Midbrain (tissue), 1 donor: ENCODE data around the gene MXD4.
"Not testable (repeated sequence)": the region's sequence is repeated elsewhere in the genome, so short reads cannot be mapped to it uniquely, and the experiment has no call there.

ENCODE experiments used
- DNase-seq: peaks from one replicate; lab custom pipeline; 2025; lab: John Stamatoyannopoulos, UW

MXD4 gene

DNA sequence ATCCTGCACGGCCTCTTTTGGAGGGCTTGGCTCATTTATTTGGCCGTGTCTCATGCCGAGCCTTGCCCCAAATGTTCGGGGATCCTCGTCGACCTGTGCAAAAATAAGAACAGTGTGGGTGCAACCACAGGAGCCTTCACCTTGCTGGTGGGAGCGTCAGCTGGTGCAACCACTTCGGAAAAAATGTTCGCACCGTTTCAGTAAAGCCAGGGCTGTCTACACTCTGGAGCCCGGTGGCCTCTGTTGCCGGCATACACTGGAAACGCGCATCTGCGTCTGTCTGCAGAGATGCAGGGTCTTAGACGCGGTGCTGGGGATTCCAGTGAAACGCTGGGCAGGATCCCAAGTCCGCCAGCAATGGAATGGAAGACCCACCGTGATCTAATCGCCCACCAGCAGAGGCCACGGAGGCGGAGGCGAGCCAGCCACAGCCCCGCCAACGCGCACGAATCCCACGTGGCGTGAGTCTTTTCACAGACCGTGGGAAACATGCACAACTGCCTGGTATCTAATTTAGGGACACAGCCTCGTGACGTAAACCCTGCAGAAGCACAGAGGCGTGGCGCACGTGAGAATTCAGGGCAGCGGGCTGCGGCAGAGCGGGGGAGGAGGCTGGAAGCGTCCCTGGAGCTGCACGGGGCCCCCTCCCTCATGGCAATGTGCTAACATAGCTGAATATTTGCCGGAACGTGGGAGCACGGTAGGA lies 13.8 kb upstream of the MXD4 start:
- DNase-seq, result no peak

DNA sequence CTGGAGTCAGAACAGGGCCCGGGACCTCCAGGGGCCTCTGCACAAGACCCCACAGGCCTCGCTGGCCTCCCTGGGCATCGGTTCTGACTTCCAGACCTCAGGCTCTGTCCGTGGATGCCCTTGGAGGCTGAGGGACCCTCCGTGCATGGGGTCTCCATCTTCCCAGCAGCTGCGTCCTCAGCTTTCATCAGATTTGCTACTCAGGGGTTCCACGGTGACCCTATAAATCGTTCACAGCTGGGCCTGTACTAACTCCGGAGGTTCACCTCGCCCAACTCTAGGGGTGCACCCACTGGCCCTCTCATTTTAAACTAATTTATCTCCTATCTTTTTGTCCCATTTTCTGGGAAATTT lies 13.1 kb upstream of the MXD4 start:
- DNase-seq, result not testable (repeated sequence)

DNA sequence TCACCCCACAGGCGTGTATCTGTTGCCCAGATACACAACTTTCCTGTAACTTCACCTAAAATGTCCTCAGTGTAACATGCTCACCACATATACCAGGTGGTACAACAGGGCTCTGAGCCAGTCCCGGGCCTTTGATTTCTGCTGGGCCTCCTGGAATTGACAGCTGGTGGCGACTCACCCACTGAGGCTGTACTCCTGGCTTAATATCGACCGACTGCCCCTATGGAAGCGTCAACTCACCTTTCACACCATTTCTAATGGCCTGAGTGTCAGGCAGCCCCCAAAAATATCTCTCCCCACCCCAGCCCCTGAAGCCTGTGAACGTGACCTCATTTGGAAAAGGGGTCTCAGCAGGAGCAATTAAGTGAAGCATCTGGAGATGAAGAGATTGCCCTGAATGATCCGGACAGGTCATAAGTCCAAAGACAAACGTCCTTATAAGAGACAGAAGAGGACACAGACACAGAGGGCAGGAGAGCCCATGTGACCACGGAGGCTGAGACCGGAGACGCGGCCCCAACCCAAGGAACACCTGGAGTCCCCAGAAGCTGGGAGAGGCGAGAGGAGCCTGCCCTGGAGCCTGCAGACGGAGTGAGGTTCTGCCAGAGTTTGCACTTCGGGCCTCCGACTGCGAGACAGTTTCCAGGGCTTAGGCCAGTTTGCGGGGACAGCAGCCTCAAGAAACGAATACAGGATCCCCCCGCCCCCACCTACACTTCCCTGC lies 12.6 kb upstream of the MXD4 start:
- no peak for DNase-seq

DNA sequence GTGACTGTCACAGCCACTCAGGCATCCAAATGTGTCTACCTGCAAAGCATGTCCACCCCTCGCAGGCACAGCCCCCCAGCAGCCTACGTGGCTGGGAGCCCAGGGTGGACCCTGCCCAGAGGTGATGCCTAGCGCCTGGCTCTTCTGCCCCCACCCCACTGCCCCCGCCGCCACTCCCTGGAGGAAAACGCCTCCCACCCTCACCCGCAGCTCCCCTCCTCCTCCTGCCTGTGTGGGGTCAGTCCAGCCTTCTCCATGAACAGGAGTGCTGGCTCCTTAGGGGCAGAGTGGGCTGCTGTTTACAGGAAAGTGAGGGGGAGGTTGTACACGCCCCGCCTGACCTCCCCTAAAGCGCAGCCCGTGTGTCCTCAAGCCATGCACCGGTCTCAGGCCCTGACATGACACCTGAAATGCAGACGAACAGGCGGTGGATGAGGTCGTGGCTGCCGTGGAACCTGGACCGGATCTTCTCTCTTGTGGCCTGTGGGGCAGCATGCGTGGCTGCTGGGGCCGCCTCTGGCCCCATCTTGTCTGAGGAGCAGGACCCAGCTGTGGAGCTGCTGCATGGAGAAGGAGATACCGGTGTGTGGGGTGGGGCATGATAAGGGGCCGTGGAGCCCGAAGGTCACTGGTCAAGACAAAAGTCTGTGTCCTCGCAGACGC lies 11.9 kb upstream of the MXD4 start:
- DNase-seq, result no peak

- DNase-seq, result no peak
Observed at GRCh38 chr4:2273221-2273620, 11.3 kb upstream of the MXD4 start.

DNA sequence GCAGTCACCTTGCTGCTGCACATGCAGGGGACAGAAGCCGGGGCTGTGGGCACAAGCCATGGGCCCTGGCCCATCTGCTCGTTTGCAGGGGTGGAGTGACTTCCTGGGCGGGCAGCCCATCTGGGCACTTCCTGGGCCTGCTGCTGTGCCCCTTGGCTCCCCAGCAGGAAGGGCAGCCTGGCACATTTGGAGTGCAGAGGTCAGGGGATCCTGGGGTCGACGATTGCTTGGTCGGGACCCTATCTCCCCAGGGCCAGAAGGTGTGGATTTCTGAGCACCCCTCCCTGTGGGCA lies 10.9 kb upstream of the MXD4 start:
- no peak for DNase-seq

GRCh38 chr4:2272026-2272827 lies 10.3 kb upstream of the MXD4 start:
- DNase-seq, result no peak

DNA sequence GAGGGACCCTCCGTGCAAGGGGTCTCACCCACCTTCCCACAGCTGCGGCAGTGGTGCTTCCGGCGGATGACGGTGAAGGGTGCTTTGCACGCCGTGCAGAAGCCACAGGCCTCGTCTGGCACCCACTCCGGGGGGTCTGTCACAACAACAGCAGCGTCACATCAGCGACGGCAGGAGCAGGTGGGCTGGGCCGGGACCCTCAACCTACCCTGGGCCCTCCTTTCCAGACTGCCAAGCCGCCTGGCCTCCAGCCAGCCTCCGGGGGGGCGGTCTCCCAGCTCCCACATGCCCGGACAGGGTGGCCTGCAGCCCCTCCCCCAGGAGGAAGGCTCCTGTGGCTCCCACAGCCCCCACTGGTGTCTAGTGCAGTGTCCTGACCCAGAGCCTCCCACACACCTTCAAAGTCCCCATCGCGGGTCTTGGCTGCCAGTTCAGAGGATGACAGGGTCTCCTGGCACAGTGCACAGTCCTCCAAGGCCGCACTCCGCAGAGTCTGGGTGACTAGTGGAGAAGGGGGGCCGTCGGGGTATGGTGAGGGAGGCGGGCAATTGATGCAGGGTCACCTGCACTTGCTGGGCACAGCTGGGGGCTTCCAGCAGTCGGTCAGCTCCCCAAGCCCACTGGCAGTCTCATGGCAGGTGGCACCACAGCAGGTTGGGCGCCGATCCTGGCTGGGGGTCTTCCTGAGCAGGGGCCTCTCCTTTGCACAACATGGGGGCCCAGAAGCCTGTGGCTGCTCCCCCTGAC lies 9.5 kb upstream of the MXD4 start:
- no peak for DNase-seq

DNA sequence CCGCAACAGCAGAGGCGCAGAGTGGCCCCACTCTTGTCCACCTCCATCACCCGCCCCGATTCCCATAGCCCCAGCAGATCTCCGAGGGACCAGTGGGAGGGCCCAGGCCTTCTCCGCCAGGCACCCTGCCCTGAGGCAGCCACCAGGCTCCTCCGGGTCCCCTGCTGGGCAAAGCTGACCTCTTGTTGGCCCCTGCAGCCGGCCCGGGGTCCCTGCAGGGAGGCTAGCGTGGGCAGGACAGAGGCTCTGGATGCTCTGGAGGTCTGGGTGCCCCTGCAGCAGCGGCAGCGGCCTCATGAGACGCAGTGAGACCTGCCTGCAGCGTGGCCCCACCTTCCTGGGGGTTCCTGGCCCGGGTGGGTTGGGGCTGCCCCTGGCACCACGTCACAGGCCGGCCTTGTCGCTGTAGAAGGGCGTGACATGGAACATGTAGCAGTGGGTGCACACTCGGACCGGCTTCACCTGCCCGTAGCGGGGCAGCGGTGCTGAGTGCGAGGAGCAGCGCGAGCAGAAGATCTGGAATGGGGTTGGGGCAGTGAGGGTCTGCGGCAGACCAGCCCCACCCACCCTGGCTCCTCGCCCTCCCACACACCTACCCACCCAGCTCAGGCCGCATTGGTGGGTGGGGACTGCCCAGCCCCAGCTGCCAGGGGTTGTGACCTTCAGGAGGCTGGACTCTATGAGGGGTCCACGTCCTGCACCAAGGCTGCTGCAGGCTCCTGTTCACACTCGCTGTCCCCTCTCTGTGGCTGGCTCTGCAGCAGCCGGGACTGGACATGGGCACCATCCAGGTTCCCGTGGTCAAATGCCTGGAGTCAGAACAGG lies 8.6 kb upstream of the MXD4 start:
- no peak for DNase-seq

DNA sequence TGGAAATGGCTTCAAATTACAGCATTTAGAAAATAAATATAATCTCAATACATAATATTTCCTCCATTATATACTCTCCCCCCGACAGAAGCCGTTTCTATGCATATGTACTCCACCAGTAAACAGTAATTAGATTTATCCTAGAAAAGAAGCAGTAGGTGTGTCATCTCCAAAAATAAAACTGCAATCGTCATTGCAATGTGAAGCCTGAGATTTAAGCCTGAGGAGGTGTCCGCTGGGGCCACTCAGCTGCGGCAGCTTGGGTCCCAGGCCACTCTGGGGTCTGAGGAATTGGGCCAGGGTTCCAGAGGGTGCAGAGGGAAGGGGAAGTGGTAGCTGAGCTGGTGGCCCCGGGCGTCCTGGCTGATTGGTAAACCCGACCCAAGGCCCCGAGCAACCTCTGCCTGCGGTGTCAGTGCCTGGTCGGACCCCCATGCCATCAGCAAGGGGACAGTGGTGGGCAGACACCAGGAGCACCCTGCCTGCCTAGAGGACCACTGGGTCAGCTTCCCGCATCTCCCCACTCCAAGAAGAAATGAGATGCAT lies 7.8 kb upstream of the MXD4 start:
- DNase-seq, result no peak

DNA sequence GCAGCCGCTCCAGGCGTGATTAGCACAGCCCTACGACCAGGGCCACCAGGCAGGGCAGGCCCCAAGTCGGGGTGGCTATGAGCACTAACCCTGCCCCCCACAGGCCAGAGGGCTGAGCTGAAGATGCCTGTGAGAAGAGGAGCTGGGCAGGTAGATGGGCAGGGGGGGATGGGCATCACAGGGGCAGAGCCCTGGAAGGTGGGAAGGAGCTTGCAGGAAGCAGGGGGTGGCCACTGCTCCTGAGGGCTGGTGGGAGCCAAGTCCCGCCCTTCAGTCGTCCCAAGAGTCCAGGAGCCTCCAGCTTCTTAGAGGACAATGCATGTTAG lies 7.3 kb upstream of the MXD4 start:
- no peak for DNase-seq

DNA sequence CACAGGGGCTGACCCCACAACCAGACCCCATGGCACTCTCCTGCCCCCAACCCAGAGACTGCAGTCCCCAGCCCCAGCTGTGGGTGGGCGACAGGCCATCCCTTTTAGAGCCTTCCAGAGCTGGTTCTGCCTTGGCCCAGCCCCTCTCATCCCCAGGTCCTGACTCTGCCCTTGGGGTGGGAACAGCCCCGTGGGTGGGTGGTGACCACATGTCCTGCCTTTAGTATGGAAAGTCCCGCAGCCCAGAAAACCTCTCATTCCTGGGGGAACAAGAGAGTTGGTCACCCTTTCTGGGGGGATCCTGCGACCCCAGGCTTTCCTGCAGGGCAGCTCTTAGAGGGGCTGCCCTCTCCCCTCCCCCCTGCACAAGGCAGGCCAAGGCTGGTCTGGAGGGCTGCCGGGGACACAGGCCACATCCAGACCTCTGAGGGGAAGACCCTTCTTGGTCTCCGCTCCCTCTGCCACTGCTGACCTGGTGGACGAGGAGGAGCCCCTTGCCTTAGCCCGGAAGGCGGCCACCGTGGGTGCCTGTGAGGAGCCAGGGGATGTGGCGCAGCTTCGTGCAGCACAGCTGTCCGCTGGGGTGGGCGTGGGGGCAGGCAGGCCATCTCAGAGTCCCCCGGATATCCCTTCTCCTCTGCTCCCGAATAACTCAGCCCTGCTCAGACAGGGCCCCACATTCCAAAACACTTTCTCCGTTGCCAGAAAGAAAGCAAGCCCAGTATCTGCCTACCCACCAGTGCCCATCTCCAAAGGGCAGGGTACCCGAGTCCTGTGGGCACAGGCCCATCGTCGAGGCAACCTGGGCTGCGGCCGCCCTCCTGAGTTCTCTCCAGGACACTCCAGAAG lies 6.7 kb upstream of the MXD4 start:
- DNase-seq, result no peak

DNA sequence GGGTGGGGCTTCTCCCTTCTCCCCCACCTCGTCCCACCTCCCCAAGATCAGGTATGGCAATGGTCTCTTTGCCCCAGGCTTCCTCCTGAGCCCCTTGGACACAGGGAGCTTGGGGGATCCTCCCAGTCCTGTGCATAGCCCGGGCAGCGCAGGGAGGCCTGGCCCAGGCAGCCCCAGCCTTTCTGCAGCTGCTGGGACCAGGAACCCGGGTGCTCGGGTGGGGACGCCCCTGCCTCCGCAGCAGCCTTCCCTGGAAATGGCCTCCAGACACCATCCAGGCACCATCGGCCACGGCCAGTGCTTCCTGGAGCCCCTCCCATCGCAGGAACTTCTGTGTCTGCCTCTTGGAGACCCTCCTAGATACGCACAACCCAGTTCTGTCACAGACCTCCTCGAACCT lies 5.9 kb upstream of the MXD4 start:
- no peak for DNase-seq

DNA sequence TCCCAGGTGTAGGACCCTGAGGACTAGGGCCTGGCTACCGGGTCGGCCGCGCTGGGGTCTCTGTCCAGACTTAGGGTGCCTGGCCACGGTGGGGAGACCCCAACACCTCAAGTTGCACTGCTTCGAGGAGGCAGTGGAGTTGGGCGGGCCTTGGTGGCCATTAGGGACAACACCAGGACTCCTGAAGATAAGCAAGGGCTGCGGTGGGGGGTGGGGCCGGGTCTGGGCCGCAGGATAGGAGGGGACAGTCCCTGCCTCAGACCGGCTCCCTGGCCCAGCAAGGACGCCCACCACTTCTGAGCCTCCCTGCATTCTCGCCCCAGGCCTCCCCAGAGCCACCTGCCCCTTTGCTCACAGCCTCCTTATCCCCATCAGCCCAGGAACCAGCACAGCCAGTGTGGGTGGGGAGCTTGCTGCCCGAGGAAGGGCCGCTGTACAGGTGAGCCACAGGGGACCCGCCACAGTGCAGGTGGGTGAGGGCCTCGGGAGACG lies 5.5 kb upstream of the MXD4 start:
- DNase-seq, result no peak

- no peak for DNase-seq
Observed at GRCh38 chr4:2266821-2267220, 4.9 kb upstream of the MXD4 start.

- peak; percentile 68 for DNase-seq
Observed at GRCh38 chr4:2266181-2266580, 4.3 kb upstream of the MXD4 start.

DNA sequence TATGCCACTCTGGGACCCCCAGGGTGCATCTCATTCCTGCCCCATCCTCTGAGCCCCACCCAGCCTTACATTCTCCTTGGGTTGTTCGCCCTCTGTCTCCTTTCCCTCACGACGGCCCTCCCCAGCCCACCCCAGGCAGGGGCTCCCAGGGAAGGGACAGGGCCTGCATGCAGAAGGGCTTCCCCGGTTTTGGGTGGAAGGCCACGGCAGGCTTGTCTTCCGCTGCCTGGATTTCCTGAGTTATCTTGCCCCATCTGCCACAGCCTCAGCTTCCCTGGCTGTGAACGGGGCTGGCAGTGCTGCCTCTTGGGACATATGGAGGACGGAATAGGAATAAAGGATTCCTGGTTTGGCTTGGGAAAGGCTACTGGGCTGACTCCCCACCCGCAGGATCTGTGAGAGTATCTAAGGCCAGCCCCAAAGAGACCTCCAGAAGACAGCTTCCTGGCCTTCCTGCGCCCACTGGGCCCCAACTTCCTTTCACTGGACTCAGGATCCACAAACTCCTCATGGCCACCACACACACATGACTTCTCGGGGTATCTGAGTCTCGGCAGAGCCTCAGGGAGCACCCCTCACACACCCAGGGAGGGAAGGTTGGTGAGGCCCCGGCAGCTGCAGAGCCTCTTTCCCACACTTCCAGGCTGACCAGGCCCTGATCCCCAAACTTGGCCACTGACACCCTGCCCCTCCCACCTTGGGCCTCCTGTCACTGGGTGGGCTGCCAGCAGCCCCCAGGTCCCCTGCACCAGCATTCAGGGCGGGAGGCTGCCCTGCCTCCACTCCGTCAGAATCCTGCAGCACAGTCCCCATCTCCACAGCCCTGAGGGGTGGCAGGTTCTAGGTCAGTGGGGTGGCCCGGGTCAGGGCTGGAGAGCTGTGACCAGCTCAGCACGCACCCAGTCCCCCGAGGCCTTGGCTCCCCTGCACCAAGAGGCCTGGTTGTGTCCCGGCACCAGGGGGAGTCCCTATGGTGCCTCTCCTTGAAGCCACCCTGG lies 3.5 kb upstream of the MXD4 start:
- no peak for DNase-seq

GRCh38 chr4:2264481-2265041 lies 2.7 kb upstream of the MXD4 start:
- DNase-seq, result no peak
